Breast epithelium (tissue), 4 donors: Measurements from ENCODE around the gene CYSLTR1. TPM values are rescaled to one million over a fixed set of nuclear protein-coding genes. Genes with fewer than 3 reads are reported as not detected.

Experiments used
- DNase-seq, 2 donors: peaks; one replicate each; pipeline ENCODE4 v3.0.0-alpha.2; 2019; ENCODE audit warnings: low spot score in 2 of 2
- H3K27ac ChIP-seq, 2 donors: fragments of 200-600 bp; sonication (generic) in 1 of 2; one replicate each; pipeline ENCODE4 v1.5.1; 2016 to 2019; ENCODE audit warnings: mild to moderate bottlenecking in 1 of 2
- H3K27me3 ChIP-seq, 2 donors: fragments of 200-600 bp; sonication (generic) in 1 of 2; one replicate each; pipeline versions ENCODE4 v1.5.1 to v1.6.0; 2017 to 2019; ENCODE audit warnings: control low read depth in 1 of 2, mild to moderate bottlenecking in 1 of 2
- H3K36me3 ChIP-seq: fragments of 200-600 bp; one replicate; pipeline ENCODE4 v1.5.1; 2019
- H3K4me1 ChIP-seq, 2 donors: fragments of 200-600 bp; sonication (generic); one replicate each; pipeline ENCODE4 v1.5.1; 2016 to 2019; ENCODE audit warnings: control low read depth in 1 of 2
- H3K4me3 ChIP-seq, 3 donors: fragments of 200-600 bp; sonication (generic); 1 replicate in 2 of 3; 2 replicates in 1 of 3; pipeline ENCODE4 v1.5.1; 2016 to 2019; ENCODE audit warnings: mild to moderate bottlenecking in 3 of 3, moderate library complexity in 2 of 3
- H3K9me3 ChIP-seq, 2 donors: fragments of 200-600 bp; sonication (generic) in 1 of 2; one replicate each; pipeline ENCODE4 v1.5.1; 2016 to 2019; ENCODE audit warnings: control low read depth in 1 of 2
- POLR2A ChIP-seq: fragments of 450-650 bp; IDR thresholded peaks from one replicate; pipeline ENCODE4 v1.6.1; 2016; ENCODE audit warnings: antibody characterized with exemption, mild to moderate bottlenecking, moderate library complexity
- POLR2AphosphoS5 ChIP-seq, 3 donors: sonication (generic); formaldehyde crosslinking; IDR thresholded peaks; one replicate each; pipeline ENCODE4 v1.6.1; 2017; ENCODE audit warnings: antibody characterized with exemption in 3 of 3
- intact Hi-C: fragments of 100-400 bp; cut with DNase I; formaldehyde crosslinking; loops from one replicate; pipeline ENCODE4 v1.15.1; 2023; ENCODE audit warnings: low total_unique reads
- total RNA-seq, 3 donors: library from RNA; depleted of rRNA; stranded (reverse); fragments of >200 nt; gene quantifications; one replicate each; pipeline ENCODE4 v1.1.0, GENCODE V29; 2016
- TF ChIP-seq, protein P1 (sequence below), 3 donors: fragments of 450-650 bp; IDR thresholded peaks; one replicate each; pipeline ENCODE4 v1.5.1; 2016 to 2017; ENCODE audit warnings: antibody characterized with exemption in 3 of 3, mild to moderate bottlenecking in 3 of 3, moderate library complexity in 3 of 3

Gene CYSLTR1
- total RNA-seq, 3 donors from 2014 or later, result 2.8 to 4.5 (median 3.6) TPM

DNA sequence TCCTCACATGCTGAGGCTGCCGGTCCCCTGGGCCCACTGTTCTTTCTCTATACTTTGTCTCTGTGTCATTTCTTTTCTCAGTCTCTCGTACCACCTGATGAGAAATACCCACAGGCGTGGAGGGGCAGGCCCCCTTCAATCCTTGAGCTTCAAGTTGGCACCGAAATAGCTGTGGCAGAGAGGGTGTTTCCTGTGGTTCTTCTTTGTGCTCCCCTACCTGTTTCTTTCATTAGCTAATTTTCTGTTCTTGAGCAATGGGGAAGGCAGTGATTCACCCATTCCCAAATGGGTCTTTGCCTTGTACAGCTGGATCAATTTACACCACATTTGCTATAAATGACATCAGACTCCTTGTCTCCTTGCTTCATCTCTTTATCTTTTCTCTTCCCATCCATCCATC is 2.1 kb upstream of the CYSLTR1 start:
- no peak for DNase-seq
- TF ChIP-seq, protein P1, sequence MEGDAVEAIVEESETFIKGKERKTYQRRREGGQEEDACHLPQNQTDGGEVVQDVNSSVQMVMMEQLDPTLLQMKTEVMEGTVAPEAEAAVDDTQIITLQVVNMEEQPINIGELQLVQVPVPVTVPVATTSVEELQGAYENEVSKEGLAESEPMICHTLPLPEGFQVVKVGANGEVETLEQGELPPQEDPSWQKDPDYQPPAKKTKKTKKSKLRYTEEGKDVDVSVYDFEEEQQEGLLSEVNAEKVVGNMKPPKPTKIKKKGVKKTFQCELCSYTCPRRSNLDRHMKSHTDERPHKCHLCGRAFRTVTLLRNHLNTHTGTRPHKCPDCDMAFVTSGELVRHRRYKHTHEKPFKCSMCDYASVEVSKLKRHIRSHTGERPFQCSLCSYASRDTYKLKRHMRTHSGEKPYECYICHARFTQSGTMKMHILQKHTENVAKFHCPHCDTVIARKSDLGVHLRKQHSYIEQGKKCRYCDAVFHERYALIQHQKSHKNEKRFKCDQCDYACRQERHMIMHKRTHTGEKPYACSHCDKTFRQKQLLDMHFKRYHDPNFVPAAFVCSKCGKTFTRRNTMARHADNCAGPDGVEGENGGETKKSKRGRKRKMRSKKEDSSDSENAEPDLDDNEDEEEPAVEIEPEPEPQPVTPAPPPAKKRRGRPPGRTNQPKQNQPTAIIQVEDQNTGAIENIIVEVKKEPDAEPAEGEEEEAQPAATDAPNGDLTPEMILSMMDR (IDR thresholded peaks at IDR 0.05), result no peak
- TF ChIP-seq POLR2A, result no peak
- TF ChIP-seq POLR2AphosphoS5 (IDR thresholded peaks at IDR 0.05), result no peak
- intact Hi-C loops, result no loop called here
- H3K4me1 ChIP-seq, result no peaks in the 10 kb centered on the region
- H3K9me3 ChIP-seq, result no peaks in the 10 kb centered on the region
- peaks cover 0 to 24% of the 10 kb centered on the region in 2 donors for H3K27me3 ChIP-seq
- H3K27ac ChIP-seq, result no peak overlapping the region
- no peak overlapping the region for H3K4me3 ChIP-seq
- H3K36me3 ChIP-seq, result no peaks in the 10 kb centered on the region

DNA sequence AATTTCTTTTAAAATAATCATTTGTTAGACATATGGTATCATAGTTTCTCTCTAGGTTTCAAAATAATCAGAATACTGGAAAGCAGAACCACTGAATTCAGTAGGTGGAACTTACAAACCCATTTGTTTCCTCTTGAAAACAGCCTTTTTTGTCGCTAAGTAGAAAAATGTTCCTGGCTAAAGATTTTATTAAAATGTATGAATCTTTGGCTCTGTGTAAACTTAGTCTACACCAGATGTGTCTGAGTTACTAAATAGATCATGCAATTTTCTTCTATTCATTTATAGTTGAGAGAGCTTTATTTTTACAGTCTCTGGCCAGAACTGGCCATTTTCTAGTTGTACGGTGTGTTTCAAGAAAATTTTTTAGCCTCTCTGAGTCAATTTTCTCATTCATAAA is 1.0 kb downstream of the CYSLTR1 start:
- TF ChIP-seq, protein P1 (IDR thresholded peaks at IDR 0.05), result no peak
- no peak for TF ChIP-seq POLR2A
- no peak for TF ChIP-seq POLR2AphosphoS5 (IDR thresholded peaks at IDR 0.05)
- Histone ChIP-seq H3K9me3 (no peaks in the 10 kb centered on the region), H3K4me3 (peak overlapping the region in 1 of 3 donors; percentile 17), H3K36me3 (no peaks in the 10 kb centered on the region), H3K4me1 (no peaks in the 10 kb centered on the region), H3K27me3 (peaks cover 0 to 23% of the 10 kb centered on the region in 2 donors), H3K27ac (no peak overlapping the region)
- DNase-seq, result no peak
- intact Hi-C loops, result no loop called here

DNA sequence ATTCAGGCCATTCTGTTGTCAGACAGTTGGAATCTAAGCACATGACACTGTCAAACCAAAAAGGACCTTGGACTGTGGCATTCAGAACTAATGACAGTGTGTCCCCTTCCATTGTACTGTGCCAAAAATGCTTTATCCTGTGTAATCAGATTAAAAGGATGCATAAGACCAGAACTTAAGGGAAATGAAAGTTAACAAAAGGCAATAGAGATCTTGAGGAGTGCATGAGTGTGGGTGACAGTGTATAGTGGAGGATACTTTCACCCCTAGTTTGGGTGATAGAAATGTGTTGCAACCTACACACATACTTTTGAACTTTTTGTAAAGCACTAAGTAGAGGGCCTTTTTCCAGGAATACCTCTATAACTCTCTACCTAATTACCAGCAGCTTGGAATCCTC is 4.5 kb downstream of the CYSLTR1 start:
- DNase-seq, result no peak
- Histone ChIP-seq H3K4me1 (no peaks in the 10 kb centered on the region), H3K27ac (no peak overlapping the region), H3K36me3 (no peaks in the 10 kb centered on the region), H3K9me3 (no peaks in the 10 kb centered on the region), H3K4me3 (no peak overlapping the region), H3K27me3 (peaks cover 0 to 11% of the 10 kb centered on the region in 2 donors)
- no peak for TF ChIP-seq POLR2AphosphoS5 (IDR thresholded peaks at IDR 0.05)
- TF ChIP-seq, protein P1 (IDR thresholded peaks at IDR 0.05), result no peak
- no peak for TF ChIP-seq POLR2A
- intact Hi-C loops, result no loop called here

DNA sequence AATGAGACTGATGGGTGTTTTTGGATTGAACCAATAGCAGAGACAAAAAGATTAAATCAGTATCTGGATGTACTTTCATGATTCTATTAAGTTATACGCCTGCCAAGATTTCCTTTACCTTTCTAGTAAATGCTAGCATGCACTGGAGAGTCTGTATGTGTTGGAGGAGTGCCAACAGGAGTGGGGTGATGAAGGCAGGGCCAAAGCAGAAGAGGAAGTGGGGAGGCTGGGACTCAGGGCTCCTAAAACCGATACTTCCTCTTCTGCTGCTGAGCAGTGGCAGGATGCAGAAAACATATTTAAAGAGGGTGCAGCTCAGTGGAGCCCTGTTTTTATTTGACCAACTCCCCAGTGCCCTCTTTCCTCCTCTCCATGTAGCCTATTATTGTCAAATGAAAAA is 5.6 kb downstream of the CYSLTR1 start:
- intact Hi-C loops, result no loop called here
- TF ChIP-seq POLR2AphosphoS5 (IDR thresholded peaks at IDR 0.05) (no peak), POLR2A (no peak)
- TF ChIP-seq, protein P1 (IDR thresholded peaks at IDR 0.05), result no peak

DNA sequence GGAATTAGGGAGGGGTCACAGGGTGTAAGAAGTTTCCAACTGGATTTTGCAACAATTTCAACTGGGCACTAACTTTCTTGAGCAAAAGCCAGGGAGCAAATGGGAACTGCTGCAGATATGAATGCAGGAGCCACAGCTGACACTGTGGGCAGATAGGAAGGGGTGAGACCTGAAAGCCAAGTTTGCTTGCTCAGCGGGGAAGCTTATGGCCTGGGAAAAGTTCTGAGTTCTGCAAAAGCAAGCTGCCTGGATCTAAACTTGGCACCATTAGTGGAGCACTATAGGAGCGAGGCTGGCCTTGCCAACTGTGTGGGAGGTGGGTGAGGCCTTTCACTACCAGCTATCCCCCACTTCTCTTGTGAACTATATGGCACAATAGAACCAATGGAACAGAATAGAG is 11.1 kb downstream of the CYSLTR1 start:
- TF ChIP-seq POLR2A, result no peak
- TF ChIP-seq, protein P1 (IDR thresholded peaks at IDR 0.05), result no peak
- TF ChIP-seq POLR2AphosphoS5 (IDR thresholded peaks at IDR 0.05), result no peak
- intact Hi-C loops, result no loop called here
- H3K27ac ChIP-seq, result no peak overlapping the region
- peaks cover 0 to 11% of the 10 kb centered on the region in 2 donors for H3K27me3 ChIP-seq
- H3K36me3 ChIP-seq, result no peaks in the 10 kb centered on the region
- no peak overlapping the region for H3K4me3 ChIP-seq
- H3K4me1 ChIP-seq, result no peaks in the 10 kb centered on the region
- no peak for DNase-seq
- no peaks in the 10 kb centered on the region for H3K9me3 ChIP-seq

More for the DNA sequence above, 5.6 kb downstream of the CYSLTR1 start:
- H3K9me3 ChIP-seq, result no peaks in the 10 kb centered on the region
- no peaks in the 10 kb centered on the region for H3K4me1 ChIP-seq
- no peak overlapping the region for H3K4me3 ChIP-seq
- peaks cover 0 to 11% of the 10 kb centered on the region in 2 donors for H3K27me3 ChIP-seq
- no peaks in the 10 kb centered on the region for H3K36me3 ChIP-seq
- H3K27ac ChIP-seq, result no peak overlapping the region
- DNase-seq, result no peak
